HepG2 (cell line): ENCODE results near the gene HSPA1L. TPM values are rescaled to one million over a fixed set of nuclear protein-coding genes. Genes with fewer than 3 reads are reported as not detected.

Experiments
- ATF5 ChIP-seq: sonication (generic); formaldehyde crosslinking; IDR thresholded peaks from 2 replicates; pipeline ENCODE4 v1.4.0; 2020; ENCODE audit warnings: mild to moderate bottlenecking, low read depth, missing genetic modification reagents
- CCAR2 ChIP-seq: fragments of 200-400 bp; formaldehyde crosslinking; optimal IDR thresholded peaks from 2 replicates; pipeline ENCODE3; 2018; ENCODE audit warnings: low read depth, mild to moderate bottlenecking, low read length, moderate library complexity
- E2F5 ChIP-seq: sonication (generic); formaldehyde crosslinking; conservative IDR thresholded peaks from 2 replicates; pipeline ENCODE4 v1.4.0; 2020; ENCODE audit warnings: missing genetic modification reagents
- FOXM1 ChIP-seq: sonication (generic); formaldehyde crosslinking; IDR thresholded peaks from 2 replicates; pipeline ENCODE4 v1.5.0; 2020; ENCODE audit warnings: missing genetic modification reagents
- MXD4 ChIP-seq: IDR thresholded peaks from 2 replicates; pipeline ENCODE4 v1.6.1; 2016; ENCODE audit warnings: mild to moderate bottlenecking, missing biosample characterization, missing genetic modification reagents
- NRL ChIP-seq: sonication (generic); formaldehyde crosslinking; IDR thresholded peaks from 2 replicates; pipeline ENCODE4 v1.5.0; 2020; ENCODE audit warnings: missing genetic modification reagents, mild to moderate bottlenecking, moderate library complexity, borderline replicate concordance
- POLR2AphosphoS5 ChIP-seq: IDR thresholded peaks from 2 replicates; pipeline ENCODE4 v1.6.1; 2012; ENCODE audit warnings: low read depth, low read length
- ZKSCAN1 ChIP-seq: fragments of 150-350 bp; IDR thresholded peaks from 2 replicates; pipeline ENCODE4 v1.6.1; 2014; ENCODE audit warnings: low read length
- ZNF691 ChIP-seq: sonication (generic); formaldehyde crosslinking; IDR thresholded peaks from 2 replicates; pipeline ENCODE4 v1.4.0; 2020; ENCODE audit warnings: missing genetic modification reagents, low read depth, mild to moderate bottlenecking, borderline replicate concordance
- ZNF710 ChIP-seq: sonication (generic); formaldehyde crosslinking; IDR thresholded peaks from 2 replicates; pipeline ENCODE4 v1.5.0; 2020; ENCODE audit warnings: mild to moderate bottlenecking, missing genetic modification reagents, borderline replicate concordance
- ZNF850 ChIP-seq: sonication (generic); formaldehyde crosslinking; conservative IDR thresholded peaks from 2 replicates; pipeline ENCODE4 v1.9.0; 2021; ENCODE audit warnings: mild to moderate bottlenecking, missing genetic modification reagents
- polyA plus RNA-seq, 8 experiments: library from polyadenylated mRNA; depleted of rRNA in 3 of 8; stranded (reverse) in 7 of 8; unstranded in 1 of 8; fragments of >200 nt; fragmentation: Illumina TruSeq in 4 of 8; extraction: Trizol in 4 of 8; gene quantifications; 2 replicates each; pipeline versions ENCODE4 v1.2.1 to v1.2.3, GENCODE V29; 2011 to 2016; ENCODE audit warnings: low read depth in 4 of 8, missing spikeins in 1 of 8, mixed read lengths in 1 of 8; ENCODE audit not compliant: insufficient read depth in 1 of 8
- total RNA-seq, 5 experiments: library from RNA; depleted of rRNA; stranded (reverse); fragments of >200 nt; fragmentation: Illumina TruSeq; extraction: Trizol; gene quantifications; 2 replicates each; pipeline ENCODE4 v1.2.3, GENCODE V29; 2016; ENCODE audit warnings: low read depth in 1 of 5

Gene HSPA1L
- total and polyA plus RNA-seq, 2 of the 13 experiments (the other 11 are each of a cell fraction or from before 2014, with no cell fraction given) = 0.55 to 1.0 TPM

- TF ChIP-seq ZNF710 = no peak
- no peak for TF ChIP-seq CCAR2
- no peak for TF ChIP-seq ATF5 (CRISPR knock-in tag)
- no peak for TF ChIP-seq ZNF850
- no peak for TF ChIP-seq NRL
- TF ChIP-seq ZNF691 (CRISPR knock-in tag) = no peak
- TF ChIP-seq ZKSCAN1 = no peak
- TF ChIP-seq POLR2AphosphoS5 = 0 out of 2 replicates have a peak, but pooled peaks have one; percentile 1
- no peak for TF ChIP-seq FOXM1
- no peak for TF ChIP-seq E2F5 (CRISPR knock-in tag)
- TF ChIP-seq MXD4 (CRISPR knock-in tag) = no peak
Measured at GRCh38 chr6:31860349-31860748, 45.3 kb upstream of the HSPA1L start (continued).
